ENCODE measurements around the gene SLC24A3.

DNA sequence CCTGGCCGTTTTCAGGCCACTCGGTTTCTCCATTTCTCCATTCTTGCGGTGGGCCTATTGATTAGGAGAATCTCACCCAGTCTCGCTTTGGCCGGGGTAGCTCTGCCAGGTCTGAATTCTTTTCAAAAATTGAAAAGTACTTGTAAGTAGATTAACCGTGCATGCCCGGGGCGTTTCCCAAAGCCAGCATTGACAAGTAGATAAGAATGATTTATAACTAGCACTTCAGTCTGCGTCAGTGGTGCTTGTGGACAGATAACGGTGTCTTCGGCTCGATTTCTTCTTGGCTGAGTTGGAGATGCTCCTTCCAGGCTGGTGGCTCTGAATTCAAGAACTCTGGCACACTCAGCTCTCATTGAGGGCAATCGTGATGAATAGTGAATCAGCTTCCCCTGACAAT is 29.0 kb downstream of the SLC24A3 start:
- no peak for TF ChIP-seq CTCF (IDR thresholded peaks at IDR 0.05; ENCODE audit: insufficient read depth, low read depth, low read length)
- no peak for TF ChIP-seq EZH2 (IDR thresholded peaks at IDR 0.05; ENCODE audit: insufficient read depth, low read length)

All from astrocyte (in vitro differentiated cells and primary cell).